Upper lobe of right lung (tissue), 1 donor: Measurements from ENCODE around the gene TTC19. TPM values are rescaled to one million over a fixed set of nuclear protein-coding genes. Genes with fewer than 3 reads are reported as not detected.

ENCODE experiments used
- ATAC-seq: fragments of 200-7000 bp; cut with Tn5 transposase; one replicate; pipeline ENCODE4 v1.9.1; 2020; ENCODE audit warnings: mild to moderate bottlenecking, moderate library complexity
- DNase-seq: peaks from one replicate; pipeline ENCODE4 v3.0.0-alpha.2; 2020
- H3K27ac ChIP-seq: fragments of 200-600 bp; one replicate; pipeline ENCODE4 v1.8.0; 2022
- H3K27me3 ChIP-seq: fragments of 200-600 bp; one replicate; pipeline ENCODE4 v1.8.0; 2022; ENCODE audit warnings: mild to moderate bottlenecking
- H3K36me3 ChIP-seq: fragments of 200-600 bp; one replicate; pipeline ENCODE4 v1.8.0; 2022
- H3K4me1 ChIP-seq: fragments of 200-600 bp; one replicate; pipeline ENCODE4 v1.8.0; 2022
- H3K4me3 ChIP-seq: fragments of 200-600 bp; one replicate; pipeline ENCODE4 v1.8.0; 2022; ENCODE audit warnings: mild to moderate bottlenecking
- H3K9me3 ChIP-seq: fragments of 200-600 bp; one replicate; pipeline ENCODE4 v1.8.0; 2022
- intact Hi-C: fragments of 100-400 bp; cut with DNase I; formaldehyde crosslinking; loops from one replicate; pipeline ENCODE4 v1.11.0; 2022
- total RNA-seq: library from RNA; stranded (reverse); fragmentation: NEBNext Ultra II Directional; extraction: Animal tissue kit (Norgen Biotek cat#: 25700); gene quantifications from one replicate; pipeline ENCODE4 v1.2.1, GENCODE V29; 2021
- TF ChIP-seq, protein P1 (sequence below): fragments of 200-600 bp; IDR thresholded peaks from one replicate; pipeline ENCODE4 v1.8.0; 2022; ENCODE audit warnings: antibody characterized with exemption
- donor health status: DM: no; HTN: yes; CAD: no; lungs with severe emphysema.

Gene TTC19
- total RNA-seq, 1 donor from 2014 or later, result 34.9 TPM

DNA sequence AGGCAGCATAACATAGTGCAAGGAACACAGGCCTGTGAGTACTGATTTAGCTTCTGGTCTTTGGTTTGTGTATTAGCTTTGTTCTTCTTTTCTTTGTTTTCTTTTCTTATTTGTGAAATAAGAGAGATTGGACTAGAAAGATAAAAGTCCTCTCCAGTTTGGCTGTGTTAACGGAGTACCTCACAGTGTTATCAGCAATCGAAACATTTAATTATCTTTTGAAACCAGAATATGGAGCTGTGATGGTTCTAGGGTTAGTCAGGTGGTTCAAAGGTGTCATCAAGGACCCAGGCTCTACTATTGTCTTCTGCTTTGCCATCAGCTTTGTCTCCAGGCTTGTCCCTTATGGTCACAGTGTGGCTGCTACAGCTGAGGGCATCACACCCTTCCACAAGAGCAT is 29.1 kb upstream of the TTC19 start:
- ATAC-seq (no peak), DNase-seq (no peak)
- TF ChIP-seq, protein P1, sequence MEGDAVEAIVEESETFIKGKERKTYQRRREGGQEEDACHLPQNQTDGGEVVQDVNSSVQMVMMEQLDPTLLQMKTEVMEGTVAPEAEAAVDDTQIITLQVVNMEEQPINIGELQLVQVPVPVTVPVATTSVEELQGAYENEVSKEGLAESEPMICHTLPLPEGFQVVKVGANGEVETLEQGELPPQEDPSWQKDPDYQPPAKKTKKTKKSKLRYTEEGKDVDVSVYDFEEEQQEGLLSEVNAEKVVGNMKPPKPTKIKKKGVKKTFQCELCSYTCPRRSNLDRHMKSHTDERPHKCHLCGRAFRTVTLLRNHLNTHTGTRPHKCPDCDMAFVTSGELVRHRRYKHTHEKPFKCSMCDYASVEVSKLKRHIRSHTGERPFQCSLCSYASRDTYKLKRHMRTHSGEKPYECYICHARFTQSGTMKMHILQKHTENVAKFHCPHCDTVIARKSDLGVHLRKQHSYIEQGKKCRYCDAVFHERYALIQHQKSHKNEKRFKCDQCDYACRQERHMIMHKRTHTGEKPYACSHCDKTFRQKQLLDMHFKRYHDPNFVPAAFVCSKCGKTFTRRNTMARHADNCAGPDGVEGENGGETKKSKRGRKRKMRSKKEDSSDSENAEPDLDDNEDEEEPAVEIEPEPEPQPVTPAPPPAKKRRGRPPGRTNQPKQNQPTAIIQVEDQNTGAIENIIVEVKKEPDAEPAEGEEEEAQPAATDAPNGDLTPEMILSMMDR, result no peak
- peaks cover 8% of the 10 kb centered on the region for H3K36me3 ChIP-seq
- H3K4me3 ChIP-seq, result no peak overlapping the region
- peaks cover 18% of the 10 kb centered on the region for H3K4me1 ChIP-seq
- intact Hi-C loops, result no loop called here
- H3K27ac ChIP-seq, result no peak overlapping the region
- H3K9me3 ChIP-seq, result no peaks in the 10 kb centered on the region
- H3K27me3 ChIP-seq, result no peaks in the 10 kb centered on the region

DNA sequence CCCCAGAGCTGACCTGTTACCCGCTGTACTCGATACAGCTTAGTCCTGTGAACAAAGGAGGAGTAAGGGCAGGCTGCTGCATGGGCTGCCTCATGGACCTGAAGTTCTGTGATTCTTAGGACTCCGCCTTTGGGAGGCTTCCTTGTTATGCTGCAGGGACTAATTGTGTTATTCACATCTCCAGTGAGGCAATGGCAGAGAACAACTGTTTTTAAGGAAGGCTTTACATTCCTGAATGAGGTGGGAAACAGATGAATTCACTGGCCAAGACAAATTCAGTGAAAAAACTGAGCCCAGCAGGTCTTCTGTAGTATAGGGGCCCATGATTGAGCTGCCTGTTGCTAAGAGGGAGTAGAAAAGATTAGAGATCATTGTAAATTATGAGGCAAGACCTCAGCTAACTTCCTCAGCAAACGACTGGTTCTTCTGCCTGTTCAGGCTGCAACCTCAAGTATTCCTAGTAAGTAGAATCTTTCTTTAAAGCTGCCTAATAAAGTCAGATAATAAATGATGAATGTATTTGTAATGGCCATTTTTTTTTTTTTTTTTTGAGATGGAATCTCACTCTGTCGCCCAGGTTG is 28.4 kb upstream of the TTC19 start:
- Histone ChIP-seq H3K4me3 (no peak overlapping the region), H3K9me3 (no peaks in the 10 kb centered on the region), H3K4me1 (peaks cover 11% of the 10 kb centered on the region), H3K36me3 (peaks cover 10% of the 10 kb centered on the region), H3K27ac (no peak overlapping the region), H3K27me3 (no peaks in the 10 kb centered on the region)
- intact Hi-C loops, result no loop called here
- TF ChIP-seq, protein P1, result no peak
- ATAC-seq (no peak), DNase-seq (no peak)

DNA sequence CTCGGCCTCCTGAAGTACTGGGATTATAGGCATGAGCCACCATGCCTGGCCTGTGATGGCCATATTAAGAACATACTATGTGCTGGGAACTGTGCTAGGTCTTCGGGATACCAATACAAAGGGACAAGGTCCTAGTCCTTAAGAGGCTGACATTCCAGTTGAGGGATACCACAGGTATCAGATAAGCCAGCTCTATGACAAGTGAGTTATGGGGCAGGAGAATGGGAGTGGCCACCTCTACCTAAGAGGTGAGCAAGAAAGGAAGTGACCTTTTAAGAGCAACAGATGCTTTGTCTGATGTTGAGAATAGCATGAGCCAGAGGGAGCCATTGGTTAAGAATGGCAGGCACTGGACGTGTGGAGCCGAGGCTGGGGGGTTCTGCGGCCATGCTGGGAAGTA is 27.7 kb upstream of the TTC19 start:
- Histone ChIP-seq H3K27ac (no peak overlapping the region), H3K36me3 (peaks cover 15% of the 10 kb centered on the region), H3K4me1 (peaks cover 6% of the 10 kb centered on the region), H3K9me3 (no peaks in the 10 kb centered on the region), H3K27me3 (no peaks in the 10 kb centered on the region), H3K4me3 (no peak overlapping the region)
- ATAC-seq, result no peak
- intact Hi-C loops, result no loop called here
- DNase-seq, result no peak
- TF ChIP-seq, protein P1, result no peak

DNA sequence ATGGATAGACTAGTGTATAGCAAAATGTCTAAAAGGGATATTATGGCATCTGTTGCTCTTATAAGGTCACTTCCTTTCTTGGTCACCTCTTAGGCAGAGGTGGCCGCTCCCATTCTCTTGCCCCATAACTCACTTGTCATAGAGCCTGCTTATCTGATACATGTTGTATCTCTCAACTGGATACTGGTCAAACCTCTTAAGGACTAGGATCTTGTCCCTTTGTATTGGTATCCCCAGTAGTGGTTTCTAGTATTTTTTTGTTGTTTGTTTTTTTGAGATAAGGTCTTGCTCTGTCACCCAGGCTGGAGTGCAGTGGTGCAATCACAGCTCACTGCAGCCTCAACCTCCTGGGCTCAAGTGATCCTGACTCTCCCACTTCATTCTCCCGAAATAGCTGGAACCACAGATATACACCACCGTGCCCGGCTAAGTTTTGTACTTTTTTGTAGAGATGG is 27.1 kb upstream of the TTC19 start:
- DNase-seq (no peak), ATAC-seq (peak; percentile 56)
- Histone ChIP-seq H3K36me3 (peaks cover 21% of the 10 kb centered on the region), H3K27me3 (no peaks in the 10 kb centered on the region), H3K4me3 (no peak overlapping the region), H3K27ac (no peak overlapping the region), H3K9me3 (no peaks in the 10 kb centered on the region), H3K4me1 (peaks cover 2% of the 10 kb centered on the region)
- intact Hi-C loops, result no loop called here
- TF ChIP-seq, protein P1, result no peak

DNA sequence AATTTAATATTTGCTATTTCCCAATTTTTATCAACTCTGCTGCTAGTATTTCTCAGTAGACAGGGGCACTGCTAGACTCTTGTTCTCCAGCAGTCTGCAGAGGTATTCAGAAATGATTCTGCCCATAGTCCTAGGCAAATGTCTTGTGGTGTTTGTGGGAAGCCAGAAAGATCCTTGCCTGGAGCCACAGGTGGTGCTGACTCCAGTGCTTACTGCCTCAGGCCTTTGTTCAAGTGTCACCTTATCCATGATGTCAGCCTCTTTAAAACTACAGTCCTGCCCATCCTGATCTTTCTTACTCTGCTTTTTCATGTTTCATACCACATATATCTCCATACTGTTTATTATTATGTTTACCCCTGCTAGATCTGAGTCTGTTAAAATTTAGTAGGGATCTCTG is 26.6 kb upstream of the TTC19 start:
- H3K36me3 ChIP-seq, result peaks cover 26% of the 10 kb centered on the region
- no peak overlapping the region for H3K27ac ChIP-seq
- no peaks in the 10 kb centered on the region for H3K9me3 ChIP-seq
- H3K4me1 ChIP-seq, result no peaks in the 10 kb centered on the region
- intact Hi-C loops, result no loop called here
- H3K27me3 ChIP-seq, result no peaks in the 10 kb centered on the region
- H3K4me3 ChIP-seq, result no peak overlapping the region
- TF ChIP-seq, protein P1, result no peak
- no peak for DNase-seq
- no peak for ATAC-seq

DNA sequence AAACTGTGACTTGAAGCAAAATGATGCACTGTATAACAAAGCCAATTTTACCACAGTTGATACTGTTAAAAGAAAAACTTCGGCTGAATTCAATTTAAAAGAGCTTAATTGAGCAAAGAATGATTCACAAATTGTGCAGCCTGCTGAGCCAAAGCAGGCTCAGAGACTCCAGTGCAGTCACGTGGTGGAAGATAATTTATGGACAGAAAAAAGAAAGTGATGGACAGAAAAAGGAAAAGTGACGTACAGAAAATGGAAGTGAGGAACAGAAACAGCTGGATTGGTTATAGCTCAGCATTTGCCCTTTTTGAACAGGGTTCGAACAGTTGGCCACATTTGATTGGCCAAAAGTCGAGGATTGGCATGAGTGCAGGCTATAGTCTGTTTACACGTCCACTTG is 25.8 kb upstream of the TTC19 start:
- DNase-seq (no peak), ATAC-seq (no peak)
- Histone ChIP-seq H3K9me3 (no peaks in the 10 kb centered on the region), H3K36me3 (peaks cover 27% of the 10 kb centered on the region), H3K4me3 (no peak overlapping the region), H3K27me3 (no peaks in the 10 kb centered on the region), H3K27ac (no peak overlapping the region), H3K4me1 (no peaks in the 10 kb centered on the region)
- intact Hi-C loops, result no loop called here
- TF ChIP-seq, protein P1, result no peak
